ENCODE measurements around the gene WDFY3. TPM values are rescaled to one million over a fixed set of nuclear protein-coding genes. Genes with fewer than 3 reads are reported as not detected.

WDFY3 gene
- total and polyA plus RNA-seq, 3 experiments from 2014 or later: 0.53 to 0.85 TPM; not detected in 1

GRCh38 chr4:84719115-84719514, 247.4 kb downstream of the WDFY3 start:
- H3K27me3 Mint-ChIP-seq: no peaks in the 10 kb centered on the region
- Histone ChIP-seq H3K9me3 (ENCODE audit: low read length) (no peaks in the 10 kb centered on the region), H3K27ac (ENCODE audit: low read depth, low read length) (no peak overlapping the region), H3K36me3 (ENCODE audit: insufficient read depth, low read length) (no peaks in the 10 kb centered on the region), H3K4me1 (ENCODE audit: insufficient read depth, low read length) (no peaks in the 10 kb centered on the region), H3K27me3 (ENCODE audit: insufficient read depth, low read length, poor library complexity, severe bottlenecking) (no peaks in the 10 kb centered on the region), H3K4me3 (ENCODE audit: low read length) (no peak overlapping the region)
- H3K36me3 Mint-ChIP-seq: no peaks in the 10 kb centered on the region
- H3K27ac Mint-ChIP-seq: no peak overlapping the region
- ChIA-PET POLR2A (no interaction called here), CTCF (no interaction called here)
- H3K4me3 Mint-ChIP-seq: no peak overlapping the region
- no peaks in the 10 kb centered on the region for H3K9me3 Mint-ChIP-seq
- DNase-seq: no peak
- no peaks in the 10 kb centered on the region for H3K4me1 Mint-ChIP-seq

- no peaks in the 10 kb centered on the region for H3K4me1 Mint-ChIP-seq
- no peaks in the 10 kb centered on the region for H3K27me3 Mint-ChIP-seq
- no peaks in the 10 kb centered on the region for H3K36me3 Mint-ChIP-seq
- H3K4me3 Mint-ChIP-seq: no peak overlapping the region
- Histone ChIP-seq H3K27me3 (ENCODE audit: insufficient read depth, low read length, poor library complexity, severe bottlenecking) (no peaks in the 10 kb centered on the region), H3K4me3 (ENCODE audit: low read length) (no peak overlapping the region), H3K9me3 (ENCODE audit: low read length) (no peaks in the 10 kb centered on the region), H3K36me3 (ENCODE audit: insufficient read depth, low read length) (no peaks in the 10 kb centered on the region), H3K27ac (ENCODE audit: low read depth, low read length) (no peak overlapping the region), H3K4me1 (ENCODE audit: insufficient read depth, low read length) (no peaks in the 10 kb centered on the region)
- ChIA-PET CTCF (no interaction called here), POLR2A (no interaction called here)
- DNase-seq: no peak
- H3K9me3 Mint-ChIP-seq: no peaks in the 10 kb centered on the region
- H3K27ac Mint-ChIP-seq: no peak overlapping the region
Observed at GRCh38 chr4:84718699-84719098, 247.8 kb downstream of the WDFY3 start.

DNA sequence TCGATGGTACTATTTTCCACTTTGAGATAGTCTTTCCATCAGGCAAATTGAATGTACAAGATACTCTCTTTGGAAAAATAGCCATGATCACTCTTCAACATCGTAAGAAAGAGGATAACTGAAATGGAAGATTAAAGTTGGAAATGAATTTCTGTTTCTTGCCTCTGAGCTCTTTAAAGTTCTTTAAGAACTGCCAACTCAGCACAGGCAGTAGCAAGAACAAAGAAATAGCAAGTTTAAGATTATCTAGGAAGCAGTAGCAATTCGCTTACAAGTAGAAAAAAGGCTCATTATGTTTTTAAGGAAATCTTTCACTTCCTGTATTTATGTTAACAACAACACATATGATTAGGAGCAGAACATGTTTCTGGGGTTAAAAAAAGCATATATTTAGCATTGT, 255.9 kb downstream of the WDFY3 start:
- Histone ChIP-seq H3K27me3 (ENCODE audit: insufficient read depth, low read length, poor library complexity, severe bottlenecking) (no peaks in the 10 kb centered on the region), H3K9me3 (ENCODE audit: low read length) (no peaks in the 10 kb centered on the region), H3K27ac (ENCODE audit: low read depth, low read length) (no peak overlapping the region), H3K4me3 (ENCODE audit: low read length) (no peak overlapping the region), H3K4me1 (ENCODE audit: insufficient read depth, low read length) (no peaks in the 10 kb centered on the region), H3K36me3 (ENCODE audit: insufficient read depth, low read length) (no peaks in the 10 kb centered on the region)
- no peak for DNase-seq
- Mint-ChIP-seq H3K4me3 (no peak overlapping the region), H3K27ac (no peak overlapping the region), H3K4me1 (no peaks in the 10 kb centered on the region), H3K9me3 (peaks cover 0 to 3% (median 0%) of the 10 kb centered on the region in 5 donors), H3K36me3 (no peaks in the 10 kb centered on the region), H3K27me3 (peaks cover 0 to 4% of the 10 kb centered on the region in 2 donors)
- POLR2A ChIA-PET: no interaction called here
- CTCF ChIA-PET: no interaction called here

DNA sequence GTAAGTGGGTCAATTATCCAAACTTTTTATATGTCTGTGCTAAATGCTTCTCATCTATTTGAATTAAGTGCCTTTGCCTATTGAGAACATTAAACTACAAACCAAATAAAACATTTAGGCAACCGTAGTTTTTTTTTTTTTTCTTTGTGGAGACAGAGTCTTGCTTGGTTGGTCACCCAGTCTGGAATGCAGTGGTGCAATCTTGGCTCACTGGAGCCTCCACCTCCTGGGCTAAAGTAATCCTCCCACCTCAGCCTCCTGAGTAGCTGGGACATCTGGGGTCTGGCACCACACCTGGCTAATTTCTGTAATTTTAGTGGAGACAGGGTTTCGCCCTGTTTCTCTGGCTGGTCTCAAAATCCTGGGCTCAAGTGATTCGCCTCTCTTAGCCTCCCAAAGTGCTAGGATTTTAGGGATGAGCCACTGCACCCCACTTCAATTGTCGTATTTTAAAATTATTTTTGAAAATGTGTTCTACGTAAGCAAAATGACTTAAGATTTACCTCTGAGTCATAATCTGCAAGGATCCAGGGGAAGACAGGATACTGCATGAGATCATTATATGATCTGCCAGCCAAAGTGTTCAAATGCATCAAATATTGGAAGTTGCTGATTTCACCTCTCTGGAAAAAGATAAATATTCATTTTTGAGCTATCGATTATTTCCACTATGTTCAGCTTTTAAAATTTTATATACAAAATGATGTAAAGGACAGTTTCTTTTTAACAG, 257.9 kb downstream of the WDFY3 start:
- DNase-seq: no peak
- CTCF ChIA-PET: no interaction called here
- Mint-ChIP-seq H3K9me3 (peaks cover 0 to 3% (median 0%) of the 10 kb centered on the region in 5 donors), H3K36me3 (no peaks in the 10 kb centered on the region), H3K4me1 (no peaks in the 10 kb centered on the region), H3K4me3 (no peak overlapping the region), H3K27me3 (peaks cover 0 to 4% of the 10 kb centered on the region in 2 donors), H3K27ac (no peak overlapping the region)
- Histone ChIP-seq H3K36me3 (ENCODE audit: insufficient read depth, low read length) (no peaks in the 10 kb centered on the region), H3K27ac (ENCODE audit: low read depth, low read length) (no peak overlapping the region), H3K4me1 (ENCODE audit: insufficient read depth, low read length) (no peaks in the 10 kb centered on the region), H3K27me3 (ENCODE audit: insufficient read depth, low read length, poor library complexity, severe bottlenecking) (no peaks in the 10 kb centered on the region), H3K9me3 (ENCODE audit: low read length) (no peaks in the 10 kb centered on the region), H3K4me3 (ENCODE audit: low read length) (no peak overlapping the region)
- POLR2A ChIA-PET: no interaction called here

- H3K36me3 ChIP-seq (ENCODE audit: insufficient read depth, low read length): no peaks in the 10 kb centered on the region
- Mint-ChIP-seq H3K27me3 (peaks cover 1 to 4% of the 10 kb centered on the region in 2 donors), H3K9me3 (peaks cover 0 to 3% (median 0%) of the 10 kb centered on the region in 5 donors), H3K4me1 (no peaks in the 10 kb centered on the region), H3K27ac (no peak overlapping the region), H3K4me3 (no peak overlapping the region), H3K36me3 (no peaks in the 10 kb centered on the region)
- no peaks in the 10 kb centered on the region for H3K27me3 ChIP-seq (ENCODE audit: insufficient read depth, low read length, poor library complexity, severe bottlenecking)
- no peak for DNase-seq
- H3K4me1 ChIP-seq (ENCODE audit: insufficient read depth, low read length): no peaks in the 10 kb centered on the region
- no peak overlapping the region for H3K27ac ChIP-seq (ENCODE audit: low read depth, low read length)
- ChIA-PET POLR2A (no interaction called here), CTCF (no interaction called here)
- H3K9me3 ChIP-seq (ENCODE audit: low read length): no peaks in the 10 kb centered on the region
- no peak overlapping the region for H3K4me3 ChIP-seq (ENCODE audit: low read length)
Observed at GRCh38 chr4:84706286-84706685, 260.2 kb downstream of the WDFY3 start.

DNA sequence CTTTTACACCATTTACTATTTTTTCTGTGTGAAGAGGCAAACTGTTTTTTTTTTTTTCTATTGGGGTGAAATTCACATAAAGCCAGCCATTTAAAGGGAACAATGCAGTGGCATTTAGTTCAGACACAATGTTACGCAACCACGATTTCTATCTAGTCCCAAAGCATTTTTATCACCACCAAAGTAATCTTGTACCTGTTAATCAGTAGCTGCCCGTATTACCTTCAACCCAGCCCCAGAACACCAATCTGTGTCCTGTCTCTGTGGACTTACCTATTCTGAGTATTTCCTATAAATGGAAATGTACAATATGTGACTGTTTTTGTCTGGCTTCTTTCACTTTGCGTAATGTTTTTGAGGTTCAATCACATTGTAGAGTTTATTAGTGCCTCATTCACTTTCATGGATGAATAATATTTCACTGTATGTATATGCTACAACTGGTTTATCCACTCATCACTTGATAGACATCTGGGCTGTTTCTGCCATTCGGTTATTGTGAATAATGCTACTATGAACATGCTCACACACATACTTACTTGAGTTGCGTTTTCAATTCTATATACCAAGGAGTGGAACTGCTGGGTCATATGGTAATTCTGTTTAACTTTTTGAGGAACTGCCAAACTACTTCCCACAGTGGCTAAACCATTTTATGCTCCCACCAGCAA, 267.4 kb downstream of the WDFY3 start:
- H3K9me3 ChIP-seq (ENCODE audit: low read length): no peaks in the 10 kb centered on the region
- H3K27me3 ChIP-seq (ENCODE audit: insufficient read depth, low read length, poor library complexity, severe bottlenecking): no peaks in the 10 kb centered on the region
- peaks cover 0 to 1% of the 10 kb centered on the region in 2 donors for H3K27me3 Mint-ChIP-seq
- H3K36me3 ChIP-seq (ENCODE audit: insufficient read depth, low read length): no peaks in the 10 kb centered on the region
- DNase-seq: no peak
- H3K4me1 Mint-ChIP-seq: no peaks in the 10 kb centered on the region
- peaks cover 0 to 4% (median 1%) of the 10 kb centered on the region in 5 donors for H3K9me3 Mint-ChIP-seq
- no peak overlapping the region for H3K27ac ChIP-seq (ENCODE audit: low read depth, low read length)
- no peaks in the 10 kb centered on the region for H3K36me3 Mint-ChIP-seq
- no peaks in the 10 kb centered on the region for H3K4me1 ChIP-seq (ENCODE audit: insufficient read depth, low read length)
- H3K27ac Mint-ChIP-seq: no peak overlapping the region
- POLR2A ChIA-PET: no interaction called here
- no peak overlapping the region for H3K4me3 ChIP-seq (ENCODE audit: low read length)
- CTCF ChIA-PET: no interaction called here
- H3K4me3 Mint-ChIP-seq: no peak overlapping the region

- no peak overlapping the region for H3K27ac ChIP-seq (ENCODE audit: low read depth, low read length)
- H3K36me3 ChIP-seq (ENCODE audit: insufficient read depth, low read length): no peaks in the 10 kb centered on the region
- CTCF ChIA-PET: no interaction called here
- Mint-ChIP-seq H3K27me3 (peaks cover 0 to 1% of the 10 kb centered on the region in 2 donors), H3K9me3 (peaks cover 0 to 4% (median 0%) of the 10 kb centered on the region in 5 donors), H3K36me3 (no peaks in the 10 kb centered on the region), H3K27ac (no peak overlapping the region), H3K4me1 (no peaks in the 10 kb centered on the region), H3K4me3 (no peak overlapping the region)
- no peaks in the 10 kb centered on the region for H3K4me1 ChIP-seq (ENCODE audit: insufficient read depth, low read length)
- no peaks in the 10 kb centered on the region for H3K27me3 ChIP-seq (ENCODE audit: insufficient read depth, low read length, poor library complexity, severe bottlenecking)
- H3K9me3 ChIP-seq (ENCODE audit: low read length): no peaks in the 10 kb centered on the region
- POLR2A ChIA-PET: no interaction called here
- no peak overlapping the region for H3K4me3 ChIP-seq (ENCODE audit: low read length)
- no peak for DNase-seq
Observed at GRCh38 chr4:84697615-84698201, 268.8 kb downstream of the WDFY3 start.

DNA sequence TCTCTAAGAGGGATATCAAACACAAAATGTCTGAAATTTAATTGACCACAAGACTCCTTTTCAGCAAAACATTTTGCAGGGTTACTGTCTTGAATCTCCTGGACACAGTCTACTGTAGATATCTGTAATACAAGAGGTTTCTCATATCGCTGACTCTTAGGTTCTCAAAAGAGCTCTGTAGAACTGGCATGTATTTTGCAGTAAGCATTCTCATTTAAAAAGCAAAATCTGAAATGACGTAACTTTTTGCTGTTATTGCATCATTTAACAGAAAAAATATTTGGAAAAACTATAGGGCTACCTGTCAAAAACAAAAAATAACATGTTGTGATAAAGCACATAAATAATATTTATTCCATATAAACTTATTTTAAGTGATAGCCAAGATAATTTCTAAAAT, 269.3 kb downstream of the WDFY3 start:
- POLR2A ChIA-PET: no interaction called here
- no peaks in the 10 kb centered on the region for H3K36me3 Mint-ChIP-seq
- CTCF ChIA-PET: no interaction called here
- no peak overlapping the region for H3K27ac ChIP-seq (ENCODE audit: low read depth, low read length)
- peaks cover 0 to 1% of the 10 kb centered on the region in 2 donors for H3K27me3 Mint-ChIP-seq
- no peak for DNase-seq
- H3K9me3 Mint-ChIP-seq: peaks cover 0 to 4% (median 0%) of the 10 kb centered on the region in 5 donors
- no peaks in the 10 kb centered on the region for H3K9me3 ChIP-seq (ENCODE audit: low read length)
- no peak overlapping the region for H3K27ac Mint-ChIP-seq
- no peaks in the 10 kb centered on the region for H3K36me3 ChIP-seq (ENCODE audit: insufficient read depth, low read length)
- no peak overlapping the region for H3K4me3 ChIP-seq (ENCODE audit: low read length)
- no peaks in the 10 kb centered on the region for H3K4me1 ChIP-seq (ENCODE audit: insufficient read depth, low read length)
- no peaks in the 10 kb centered on the region for H3K27me3 ChIP-seq (ENCODE audit: insufficient read depth, low read length, poor library complexity, severe bottlenecking)
- H3K4me3 Mint-ChIP-seq: no peak overlapping the region
- no peaks in the 10 kb centered on the region for H3K4me1 Mint-ChIP-seq

All from CD8-positive, alpha-beta memory T cell (primary cell).